T-helper 2 cell treated with Interferon-gamma antibody and Interleukin-4, amounts not matched to agents 100 ng/mL and 5 ng/mL, for 36 hours (primary cell): Measurements from ENCODE around the gene SRRM2. TPM values are rescaled to one million over a fixed set of nuclear protein-coding genes. Genes with fewer than 3 reads are reported as not detected.

ENCODE experiments used
- intact Hi-C: fragments of 100-400 bp; cut with micrococcal nuclease; formaldehyde crosslinking; loops from one replicate; pipeline ENCODE4 v1.15.1; 2023
- total RNA-seq: library from RNA; stranded (reverse); gene quantifications from 2 replicates; pipeline ENCODE4 v1.2.3, GENCODE V29; 2022

The SRRM2 gene
- total RNA-seq, 1 donor from 2014 or later = 595 TPM

GRCh38 chr16:2757344-2757743, 4.9 kb downstream of the SRRM2 start:
- intact Hi-C loops = loop anchor here (10.0 kb wide), 1 partner anchor 127 kb away; the partner anchor contains the start of gene FLYWCH2

- intact Hi-C loops = no loop called here
These were observed 9.0 kb downstream of the SRRM2 start for GRCh38 chr16:2761472-2761871.

- intact Hi-C loops = no loop called here
These were observed 9.6 kb downstream of the SRRM2 start for GRCh38 chr16:2761886-2762583.

GRCh38 chr16:2762711-2763110, 10.3 kb downstream of the SRRM2 start:
- intact Hi-C loops = no loop called here

- intact Hi-C loops = no loop called here
These were observed 10.7 kb downstream of the SRRM2 start for GRCh38 chr16:2763173-2763572.

- intact Hi-C loops = no loop called here
These were observed 12.3 kb downstream of the SRRM2 start for GRCh38 chr16:2764718-2765117.

GRCh38 chr16:2765462-2766404, 13.3 kb downstream of the SRRM2 start:
- intact Hi-C loops = no loop called here

GRCh38 chr16:2766430-2767139, 14.1 kb downstream of the SRRM2 start:
- intact Hi-C loops = no loop called here

GRCh38 chr16:2767140-2767731, 14.8 kb downstream of the SRRM2 start:
- intact Hi-C loops = no loop called here

- intact Hi-C loops = no loop called here
These were observed 15.5 kb downstream of the SRRM2 start for GRCh38 chr16:2767891-2768290.

- intact Hi-C loops = no loop called here
These were observed 16.1 kb downstream of the SRRM2 start for GRCh38 chr16:2768403-2769089.

GRCh38 chr16:2769100-2769529, 16.7 kb downstream of the SRRM2 start:
- intact Hi-C loops = no loop called here

GRCh38 chr16:2769675-2770056, 17.2 kb downstream of the SRRM2 start:
- intact Hi-C loops = loop anchor here (10.0 kb wide), 1 partner anchor 155 kb away; no protein-coding TSS in a partner anchor

- intact Hi-C loops = loop anchor here (10.0 kb wide), 1 partner anchor 154 kb away; no protein-coding TSS in a partner anchor
These were observed 17.9 kb downstream of the SRRM2 start for GRCh38 chr16:2770057-2770951.

- intact Hi-C loops = loop anchor here (10.0 kb wide), 1 partner anchor 153 kb away; no protein-coding TSS in a partner anchor
These were observed 19.3 kb downstream of the SRRM2 start for GRCh38 chr16:2771496-2772402.

- intact Hi-C loops = loop anchor here (10.0 kb wide), 1 partner anchor 151 kb away; no protein-coding TSS in a partner anchor
These were observed 20.9 kb downstream of the SRRM2 start for GRCh38 chr16:2773188-2773968.

GRCh38 chr16:2774161-2774891, 21.9 kb downstream of the SRRM2 start:
- intact Hi-C loops = loop anchor here (10.0 kb wide), 1 partner anchor 150 kb away; no protein-coding TSS in a partner anchor
